Superior temporal gyrus (tissue), 1 donor: Measurements from ENCODE around the gene TRIM33.
"Not testable (repeated sequence)": the region's sequence is repeated elsewhere in the genome, so short reads cannot be mapped to it uniquely, and the experiment has no call there.

Experiments
- DNase-seq: peaks from one replicate; pipeline ENCODE4 v3.0.0-alpha.2; 2016; ENCODE audit errors: extremely low spot score

The TRIM33 gene

DNA sequence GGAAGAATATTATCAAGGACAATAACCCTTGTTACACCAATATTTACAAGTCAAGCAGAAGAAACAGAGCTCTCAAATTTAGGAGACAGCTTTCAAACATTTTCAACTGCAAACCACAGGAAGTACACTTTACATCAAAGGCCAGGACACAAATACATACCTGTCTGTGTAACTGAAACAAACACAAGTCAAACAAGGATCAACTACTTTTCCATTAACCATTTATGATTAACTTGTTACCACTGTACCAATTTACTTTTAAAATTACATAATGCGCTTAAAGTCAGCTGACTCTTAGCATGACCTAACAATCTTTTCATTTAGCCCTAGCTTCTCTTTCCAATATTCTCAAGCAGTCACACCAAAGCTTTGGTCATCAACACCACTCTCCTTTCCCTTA lies 43.5 kb downstream of the TRIM33 start:
- DNase-seq, result no peak

DNA sequence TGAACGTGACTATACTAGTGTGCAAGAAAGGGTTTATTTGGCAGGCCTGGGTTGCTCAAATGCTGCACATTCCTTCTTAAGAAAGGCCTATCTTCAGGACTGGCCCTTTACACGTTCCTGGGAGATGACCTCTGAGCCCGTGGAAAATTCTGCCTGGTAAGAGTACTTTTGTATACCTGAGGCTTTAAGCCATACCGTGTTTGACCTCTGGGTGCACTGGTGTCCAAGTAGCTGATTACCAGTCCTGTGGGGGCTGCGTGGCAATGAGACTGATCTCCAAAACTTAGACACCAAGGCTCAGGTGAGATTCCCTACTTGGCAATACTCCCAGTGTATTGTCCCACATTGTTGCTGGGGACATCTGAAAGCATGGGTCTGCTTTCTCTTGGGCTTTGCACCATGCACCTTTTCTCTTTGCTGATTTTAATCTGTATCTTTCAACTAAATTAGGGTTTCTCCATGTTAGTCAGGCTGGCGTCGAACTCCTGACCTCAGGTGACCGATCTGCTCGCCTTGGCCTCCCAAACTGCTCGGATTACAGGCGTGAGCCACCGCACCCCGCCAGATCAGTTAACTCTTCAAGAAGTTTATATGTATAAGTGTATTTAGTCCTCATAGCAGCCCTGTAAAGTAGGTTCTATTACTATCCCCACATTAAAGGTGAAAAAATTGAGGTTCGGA lies 44.5 kb downstream of the TRIM33 start:
- no peak for DNase-seq

DNA sequence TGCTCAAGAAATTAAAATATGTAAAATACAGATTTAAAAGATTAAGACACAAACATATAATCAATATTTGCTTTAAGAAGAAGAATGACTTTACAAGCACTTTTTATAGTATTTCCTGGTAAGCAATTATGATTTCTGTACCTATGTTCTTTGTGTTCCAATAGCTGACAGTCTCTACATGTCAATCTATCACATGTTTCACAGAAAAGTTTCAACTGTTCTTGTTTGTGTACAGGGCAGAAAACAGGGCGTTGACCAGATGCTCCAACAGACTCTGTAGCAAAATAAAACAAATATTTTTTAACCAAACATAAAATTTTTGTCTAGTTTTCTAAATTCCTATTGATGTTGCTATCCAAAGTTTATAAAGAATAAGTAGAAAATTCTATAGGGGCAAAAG lies 48.0 kb downstream of the TRIM33 start:
- DNase-seq, result no peak

DNA sequence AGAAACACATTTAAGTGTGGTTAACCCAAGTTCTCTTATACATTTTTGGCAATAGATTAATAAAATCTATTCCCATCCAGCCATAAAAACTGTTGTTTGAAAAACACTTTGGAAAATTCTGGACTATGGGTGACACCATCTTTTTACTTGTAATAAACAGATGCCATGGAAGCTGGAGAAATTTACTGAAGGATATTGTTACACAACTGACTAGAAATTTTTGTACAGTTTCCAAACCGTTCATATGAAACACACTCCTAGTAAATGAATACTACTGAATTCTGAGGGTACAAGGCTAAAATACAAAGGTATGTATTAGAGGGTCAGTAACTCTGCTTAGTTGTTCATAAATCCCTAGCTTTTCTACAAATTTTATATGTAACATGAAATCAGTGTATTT lies 48.7 kb downstream of the TRIM33 start:
- no peak for DNase-seq

DNA sequence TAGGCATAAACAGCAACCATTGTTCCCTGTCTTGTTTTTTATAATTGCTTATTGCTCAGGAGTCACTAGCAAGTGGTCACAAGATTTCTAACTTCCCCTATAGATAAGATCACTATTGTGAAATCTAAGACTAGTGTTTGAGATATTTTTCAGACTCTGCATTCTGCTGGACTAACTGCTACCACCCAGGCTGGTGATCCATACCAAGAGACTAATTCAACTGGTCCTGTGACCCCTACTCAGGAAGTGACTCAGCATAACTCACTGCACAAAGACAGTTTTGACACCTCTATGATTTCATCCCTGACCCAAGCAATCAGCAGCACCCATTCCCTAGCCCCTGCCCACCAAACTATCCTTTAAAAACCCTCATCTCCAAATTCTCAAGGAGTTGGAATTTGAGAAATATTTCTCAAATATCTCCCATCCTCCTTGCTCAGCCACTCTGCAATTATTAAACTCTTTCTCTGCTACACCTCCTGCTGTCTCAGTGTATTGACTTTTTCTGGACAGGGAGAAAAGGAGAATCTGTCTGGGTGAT lies 52.7 kb downstream of the TRIM33 start:
- DNase-seq, result no peak

DNA sequence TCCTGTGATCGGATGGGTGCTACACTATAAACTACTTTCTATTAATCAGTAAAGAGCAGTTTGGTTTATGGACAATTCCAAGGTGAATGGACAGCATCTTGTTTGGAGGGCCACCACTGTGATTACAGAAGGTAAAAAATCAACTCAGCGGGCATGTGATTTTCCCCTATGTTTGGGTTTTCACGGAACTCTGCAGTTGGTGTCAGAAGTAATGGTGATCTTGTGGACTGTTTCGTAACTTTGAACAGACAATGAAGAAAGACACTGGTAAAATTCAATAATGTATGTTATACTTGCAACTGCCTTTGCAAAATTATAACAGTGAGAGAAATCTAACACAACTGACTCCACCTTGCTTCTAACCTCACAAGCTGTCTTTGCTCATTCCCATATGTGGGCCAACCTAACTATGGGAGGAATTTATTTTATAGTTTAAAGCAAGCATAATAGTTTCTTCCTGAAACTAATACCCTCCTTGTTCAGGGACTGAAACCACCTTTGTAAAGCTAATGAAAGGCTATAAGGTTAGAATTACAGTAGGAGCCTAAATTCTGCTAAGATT lies 53.2 kb downstream of the TRIM33 start:
- no peak for DNase-seq

DNA sequence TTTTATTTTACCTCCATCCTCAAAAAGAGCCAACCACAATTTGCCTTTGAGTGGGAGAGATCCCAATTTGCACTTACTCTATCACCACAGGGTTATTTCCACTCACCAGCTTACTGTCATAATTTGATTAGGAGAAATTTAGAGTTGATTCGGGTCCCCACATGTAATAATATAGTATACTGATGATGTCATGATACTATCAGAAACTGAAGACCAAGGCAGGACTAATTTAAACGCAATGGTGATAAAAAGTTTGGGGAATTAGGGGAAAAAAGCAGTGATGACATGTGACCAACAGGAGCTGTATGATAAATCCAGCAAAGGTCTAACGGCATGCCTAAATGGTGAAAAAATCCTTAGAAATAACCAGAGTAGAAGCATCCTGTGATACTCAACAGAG lies 54.4 kb downstream of the TRIM33 start:
- no peak for DNase-seq

DNA sequence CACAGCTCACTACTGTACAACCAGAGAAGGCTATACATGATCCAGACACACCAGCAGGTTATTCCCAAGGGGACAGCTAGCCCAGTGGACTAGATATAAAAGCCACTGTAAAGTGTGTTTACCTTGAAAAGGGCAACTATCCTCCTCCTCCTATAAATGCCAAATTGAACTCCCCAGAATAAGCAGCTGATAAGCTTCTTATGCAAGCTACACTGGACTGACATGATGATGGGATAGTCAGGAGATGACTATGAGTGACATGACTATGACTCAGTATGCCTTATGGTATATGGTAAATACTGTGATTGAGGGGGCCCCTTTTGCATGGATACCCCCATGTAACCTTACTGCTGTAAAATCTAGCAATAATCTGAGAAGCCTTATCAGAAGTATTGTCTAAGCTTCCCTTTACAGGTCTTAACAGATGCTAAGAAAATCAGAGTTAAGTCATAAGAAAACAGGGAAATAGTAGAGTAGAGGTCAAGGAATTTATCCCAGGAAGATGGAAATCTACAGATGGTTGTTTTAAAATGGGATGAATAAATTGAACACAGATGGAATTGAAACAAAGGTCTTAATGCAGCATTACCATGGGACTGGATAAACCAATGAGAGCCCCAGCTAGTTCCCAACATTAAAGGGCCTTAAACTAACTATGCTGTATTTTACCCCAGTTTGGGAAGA lies 55.8 kb downstream of the TRIM33 start:
- no peak for DNase-seq

DNA sequence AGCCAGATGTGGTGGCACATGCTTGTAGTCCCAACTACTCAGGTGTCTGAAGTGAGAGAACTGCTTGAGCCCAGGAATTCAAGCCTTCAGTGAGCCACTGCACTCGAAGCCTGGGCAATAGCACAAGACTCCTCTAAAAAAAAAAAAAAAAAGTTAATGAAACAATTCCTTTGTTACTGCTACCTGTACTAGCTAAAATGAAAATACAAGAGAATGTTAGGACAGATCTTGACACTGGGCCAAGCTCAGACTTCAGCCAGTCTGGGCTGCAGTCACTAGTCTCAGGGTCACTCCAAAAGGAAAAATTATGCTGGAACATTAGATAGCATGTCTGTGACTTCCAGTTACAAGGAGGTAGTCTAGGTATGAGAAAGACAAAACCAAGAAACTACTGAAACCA lies 56.5 kb downstream of the TRIM33 start:
- no peak for DNase-seq

DNA sequence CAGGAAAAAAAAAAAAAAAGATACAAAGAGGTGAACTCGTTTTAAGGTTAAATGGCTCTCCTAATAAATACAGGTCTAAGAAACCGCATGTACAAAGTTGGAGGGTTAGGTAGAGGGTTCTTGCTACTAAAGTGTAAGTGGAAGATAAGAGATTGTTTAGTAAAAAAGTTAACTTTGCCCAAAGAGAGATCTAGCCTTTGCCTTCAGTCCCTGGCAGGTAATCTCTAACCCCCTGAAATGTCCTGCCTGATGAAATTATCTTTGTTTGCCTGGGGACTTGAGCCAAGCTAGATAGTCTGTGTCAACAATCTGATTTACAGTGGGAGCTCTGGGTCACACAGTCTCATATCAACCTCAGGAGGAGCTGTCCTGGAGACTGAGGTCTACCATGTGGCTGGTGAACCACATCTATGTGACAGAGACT lies 57.6 kb downstream of the TRIM33 start:
- no peak for DNase-seq

DNA sequence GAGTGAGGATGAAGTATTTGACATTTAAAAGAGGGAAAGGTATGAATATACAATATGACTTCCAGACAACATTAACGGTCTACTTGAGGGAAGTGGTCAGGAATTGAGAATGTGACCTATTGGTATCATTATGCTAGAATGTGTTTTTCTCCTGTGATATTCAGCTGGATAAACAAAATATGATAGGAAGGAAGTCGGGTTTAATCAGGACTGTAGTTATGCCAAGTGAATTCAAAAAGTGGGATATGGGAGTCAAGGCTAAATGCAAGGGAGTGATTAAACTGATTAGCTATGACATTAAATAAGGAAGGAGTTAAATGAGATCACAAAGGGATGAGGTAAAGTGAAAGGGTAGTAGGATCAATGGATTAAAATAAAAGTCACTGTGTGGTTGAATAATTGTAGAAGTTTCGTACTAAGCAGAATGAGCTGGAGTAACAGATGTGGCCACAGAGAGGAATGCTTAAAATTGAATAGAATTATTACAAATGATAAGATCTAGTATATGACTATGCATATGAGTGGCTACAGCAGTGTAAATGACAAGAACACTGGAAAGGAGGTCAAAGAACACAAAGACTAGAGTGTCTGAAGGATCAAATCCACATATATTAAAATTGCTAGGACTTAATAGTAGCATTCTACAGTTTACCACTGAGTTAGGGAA lies 62.5 kb downstream of the TRIM33 start:
- DNase-seq, result no peak

DNA sequence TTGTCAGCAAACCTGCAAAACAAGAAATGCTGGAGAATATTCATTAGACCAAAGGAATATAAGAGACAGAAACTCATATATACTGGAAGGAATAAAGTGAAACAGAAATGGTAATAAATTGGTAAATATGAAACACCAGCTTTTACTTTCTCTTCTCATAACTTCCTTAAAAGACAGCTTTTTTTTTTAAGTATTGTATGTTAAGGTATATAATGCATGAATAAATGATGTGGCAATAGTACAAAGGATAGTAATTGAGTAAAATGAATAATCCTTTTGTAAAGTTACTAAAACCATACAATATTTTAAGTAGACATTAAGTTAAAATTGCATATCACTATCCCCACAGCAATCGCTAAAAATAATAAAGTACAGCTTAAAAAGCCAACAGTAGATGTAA lies 64.8 kb downstream of the TRIM33 start:
- DNase-seq, result no peak

DNA sequence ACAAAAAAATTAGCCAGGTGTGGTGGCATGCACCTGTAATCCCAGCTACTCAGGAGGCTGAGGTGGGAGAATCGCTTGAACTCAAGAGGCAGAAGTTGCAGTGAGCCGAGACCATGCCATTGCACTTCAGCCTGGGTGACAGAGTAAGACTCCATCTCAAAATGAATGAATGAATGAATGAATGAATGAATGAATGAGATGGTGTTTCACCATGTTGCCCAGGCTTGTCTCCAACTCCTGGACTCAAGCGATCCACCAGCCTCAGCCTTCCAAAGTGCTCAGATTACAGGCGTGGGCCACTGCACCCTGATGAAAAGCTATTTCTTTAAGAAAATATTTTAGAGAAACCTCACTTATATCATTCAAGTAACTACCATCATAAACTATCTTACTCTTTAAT lies 67.8 kb downstream of the TRIM33 start:
- DNase-seq, result not testable (repeated sequence)

DNA sequence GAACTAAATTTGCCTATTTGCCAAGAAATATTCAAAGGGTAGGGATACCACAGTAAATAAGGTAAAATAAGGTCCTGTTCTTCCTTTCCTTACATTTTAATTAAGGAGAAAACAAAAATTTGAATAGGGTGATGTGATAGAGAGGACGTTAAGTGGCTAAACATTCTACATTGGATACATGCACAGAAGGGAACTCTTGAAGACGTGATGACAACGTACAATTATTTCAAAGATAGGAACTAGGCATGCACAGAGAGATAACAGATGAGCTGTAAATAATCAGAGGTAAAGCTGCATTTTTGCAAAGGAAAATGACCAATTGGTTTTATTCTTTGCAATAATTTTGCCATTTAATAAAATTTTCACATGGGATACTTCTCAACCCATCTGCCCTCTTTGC lies 69.7 kb downstream of the TRIM33 start:
- DNase-seq, result no peak

DNA sequence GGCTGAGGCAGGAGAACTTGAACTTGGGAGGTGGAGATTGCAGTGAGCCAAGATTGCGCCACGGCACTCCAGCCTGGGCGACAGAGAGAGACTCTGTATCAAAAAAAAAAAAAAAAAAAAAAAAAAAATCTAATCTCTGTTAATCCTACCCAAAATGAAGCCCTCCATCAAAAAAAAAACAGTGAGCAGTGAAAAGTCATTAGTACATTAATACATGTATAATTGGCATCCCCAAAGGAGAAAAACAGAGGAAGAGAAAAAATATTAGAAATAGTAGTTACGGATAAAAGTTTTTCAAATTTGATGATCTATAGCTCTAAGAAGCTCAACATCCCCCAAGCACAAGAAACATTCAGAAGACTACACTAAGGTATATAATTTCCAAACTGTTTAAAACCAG lies 71.6 kb downstream of the TRIM33 start:
- DNase-seq, result no peak

DNA sequence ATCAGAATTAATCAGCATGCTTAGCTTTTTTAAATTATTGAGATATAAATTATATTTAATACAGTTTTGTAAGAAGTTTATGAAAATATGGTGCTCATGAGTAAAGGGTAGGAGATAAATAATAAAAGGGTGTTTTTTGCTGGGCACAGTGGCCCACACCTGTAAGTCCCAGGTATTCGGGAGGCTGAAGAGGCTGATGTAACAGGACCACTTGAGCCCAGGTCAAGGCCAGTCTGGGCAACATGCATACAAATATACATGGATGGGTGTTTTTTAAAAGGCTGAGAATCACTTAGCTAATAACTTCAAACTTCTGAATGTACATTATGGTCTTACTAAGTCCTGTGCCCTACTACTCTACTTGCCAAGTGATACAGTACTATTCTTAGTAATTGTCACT lies 73.2 kb downstream of the TRIM33 start:
- DNase-seq, result no peak

DNA sequence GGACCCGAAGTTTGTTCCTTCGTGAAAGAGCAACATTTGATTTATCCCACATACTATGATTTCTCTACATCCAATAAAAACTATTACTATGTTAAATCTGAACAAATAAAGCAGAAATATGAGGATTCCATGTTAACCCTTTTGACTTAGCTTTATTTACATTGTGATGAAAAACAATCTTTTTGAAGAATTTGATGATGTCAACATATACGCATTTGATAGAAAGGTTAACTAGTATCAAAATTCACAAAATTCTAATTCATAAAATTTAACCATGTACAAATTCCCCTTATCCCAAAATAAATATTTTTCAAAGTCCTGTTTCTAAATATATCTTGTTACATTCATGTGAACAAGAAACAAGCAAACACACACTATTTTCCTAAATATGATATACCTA lies 74.2 kb downstream of the TRIM33 start:
- DNase-seq, result no peak

DNA sequence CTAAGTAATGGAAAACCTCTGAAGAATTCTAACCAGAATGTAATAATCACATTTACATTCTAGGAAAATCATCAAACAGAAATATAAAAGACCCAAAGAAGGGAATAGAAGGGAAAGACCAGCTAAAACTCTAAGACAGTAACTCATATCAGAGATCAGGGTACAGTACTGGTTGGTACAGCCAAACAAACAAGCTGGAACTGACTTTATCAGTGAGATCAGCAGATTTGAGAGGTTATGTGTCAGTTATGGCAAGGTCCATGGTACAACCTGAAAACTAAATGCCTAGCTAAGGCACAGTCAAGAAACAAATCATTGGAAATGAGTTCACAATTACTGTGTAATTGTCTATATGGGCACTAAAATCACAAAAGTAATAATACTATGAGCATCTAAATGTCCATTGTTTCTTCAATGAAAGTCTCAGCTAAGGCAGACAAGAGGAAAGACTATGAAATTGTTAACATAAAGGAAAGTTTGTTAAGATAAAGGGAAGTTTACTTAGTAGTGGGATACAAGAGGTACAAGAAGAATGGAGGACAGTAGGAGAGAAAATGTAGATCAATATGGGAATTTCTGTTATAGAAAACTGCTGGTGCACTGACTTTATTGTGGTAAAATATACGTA lies 75.8 kb downstream of the TRIM33 start:
- no peak for DNase-seq

DNA sequence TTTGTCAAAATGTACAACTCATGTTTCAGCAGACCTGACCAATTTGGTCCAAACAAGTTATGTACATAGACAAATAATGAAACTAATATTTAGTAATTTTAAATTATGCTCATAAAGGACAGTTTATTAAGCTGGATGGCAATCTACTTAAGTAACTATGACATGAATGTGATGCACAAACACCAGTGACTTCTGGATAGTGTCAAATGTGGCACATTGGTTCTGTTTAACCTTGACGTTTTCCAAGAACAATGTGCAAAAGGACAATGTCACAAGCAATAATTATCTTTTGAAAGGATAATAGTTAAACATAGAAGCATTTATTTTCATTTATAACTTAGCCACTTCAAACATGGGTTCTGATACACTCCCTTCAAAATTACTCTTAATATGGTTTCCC lies 80.0 kb downstream of the TRIM33 start:
- no peak for DNase-seq

DNA sequence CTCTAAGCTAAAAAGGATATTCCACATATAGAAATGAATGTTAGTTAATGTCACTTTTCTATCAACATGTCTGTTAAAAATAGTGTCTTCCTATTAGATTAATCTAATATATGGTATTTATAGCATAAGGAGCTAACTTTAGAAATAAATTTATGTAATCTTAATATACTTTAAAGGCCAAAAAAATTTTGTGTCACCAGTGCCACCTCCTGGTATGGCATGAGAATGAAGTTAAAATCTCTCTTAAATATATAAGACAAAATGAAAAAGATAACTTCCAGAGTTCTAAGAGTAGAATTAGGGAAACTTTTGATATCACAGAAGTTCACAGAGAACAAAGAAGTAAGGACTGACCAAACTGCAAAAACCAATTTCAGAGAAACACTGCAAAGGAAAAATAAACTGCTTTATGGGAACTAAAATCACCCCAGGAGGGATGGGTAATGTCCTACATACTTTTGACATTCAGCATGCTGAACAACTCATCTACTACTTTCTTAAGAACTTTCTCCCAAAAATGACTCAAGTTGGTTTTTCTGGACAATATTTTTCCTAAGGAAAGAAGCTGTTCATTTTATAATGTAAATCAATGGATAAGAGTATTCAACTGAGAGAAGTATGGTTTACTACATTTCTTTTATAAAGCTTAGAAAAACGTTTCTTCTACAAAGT lies 82.8 kb downstream of the TRIM33 start:
- DNase-seq, result peak; percentile 62

DNA sequence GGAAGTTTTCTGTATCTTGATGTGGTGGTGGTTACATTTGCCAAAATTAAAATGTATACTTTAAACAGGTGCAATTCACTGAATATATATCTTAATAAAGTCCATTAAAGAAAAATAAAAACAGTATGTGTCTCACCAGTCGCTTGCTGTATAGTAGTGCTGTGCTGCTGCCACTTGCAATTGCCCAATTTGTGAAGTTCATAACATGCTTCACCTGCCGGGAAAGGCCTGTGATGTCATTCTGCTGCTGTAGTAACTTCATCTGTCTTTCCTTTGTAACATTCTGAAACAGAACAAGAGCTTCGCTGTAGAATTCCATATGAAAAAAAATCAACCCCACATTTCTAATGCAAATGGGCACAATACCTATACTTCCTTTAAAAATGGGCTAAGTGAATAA lies 83.4 kb downstream of the TRIM33 start:
- no peak for DNase-seq

DNA sequence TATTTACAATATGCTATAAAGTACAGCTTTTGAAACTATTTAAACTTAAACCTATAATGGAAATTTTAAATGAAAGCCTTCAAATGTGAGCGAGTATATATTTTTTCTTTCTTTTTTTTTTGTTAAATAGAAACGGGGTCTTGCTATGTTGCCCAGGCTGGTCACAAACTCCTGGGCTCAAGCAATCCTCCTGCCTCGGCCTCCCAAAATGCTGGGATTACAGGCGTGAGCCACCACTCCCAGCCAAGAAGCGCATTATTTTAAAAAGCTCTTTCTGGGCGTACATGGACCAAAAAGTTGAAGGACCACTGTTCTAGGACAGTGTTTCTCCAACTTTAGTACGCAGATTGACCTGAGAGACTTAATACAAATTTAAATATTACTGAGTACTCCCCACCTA lies 87.5 kb downstream of the TRIM33 start:
- no peak for DNase-seq
